HG03097 (cell line): Measurements from ENCODE around the gene AFF1.
A peak's percentile ranks its signal among the peaks of the same experiment; 100 is the strongest.

Source experiments
- ATAC-seq: cut with Tn5 transposase; IDR thresholded peaks from one replicate; pipeline ENCODE4 v1.9.1; 2021; ENCODE audit not compliant: unreplicated experiment, low FRiP score

Gene AFF1

DNA sequence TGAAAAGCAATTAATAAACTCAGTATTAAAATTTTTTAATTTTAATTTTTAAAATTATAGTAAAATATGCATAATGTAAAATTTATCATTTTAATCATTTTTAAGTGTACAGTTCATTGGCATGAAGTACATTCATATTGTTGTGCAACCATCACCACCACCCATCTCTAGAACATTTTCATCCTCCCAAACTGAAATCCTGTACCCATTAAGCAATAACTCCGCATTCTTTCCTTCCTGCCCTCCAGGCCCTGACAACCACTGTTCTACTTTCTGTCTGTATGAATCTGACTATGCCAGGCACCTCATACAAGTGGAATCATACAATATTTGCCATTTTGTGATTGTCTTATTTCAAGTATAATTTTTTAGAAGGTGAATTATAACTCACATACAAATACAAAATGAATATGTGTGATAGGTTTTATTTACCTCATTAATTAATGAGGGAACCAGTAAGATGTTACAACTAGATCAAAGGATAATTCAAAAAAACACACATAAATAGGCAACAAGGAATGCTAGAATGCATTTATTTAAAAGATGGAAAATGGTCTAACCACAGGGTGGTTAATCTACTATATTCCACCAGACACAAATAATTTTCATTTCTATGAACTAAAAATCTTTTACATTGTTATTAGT is 13.1 kb upstream of the AFF1 start:
- ATAC-seq: no peak

DNA sequence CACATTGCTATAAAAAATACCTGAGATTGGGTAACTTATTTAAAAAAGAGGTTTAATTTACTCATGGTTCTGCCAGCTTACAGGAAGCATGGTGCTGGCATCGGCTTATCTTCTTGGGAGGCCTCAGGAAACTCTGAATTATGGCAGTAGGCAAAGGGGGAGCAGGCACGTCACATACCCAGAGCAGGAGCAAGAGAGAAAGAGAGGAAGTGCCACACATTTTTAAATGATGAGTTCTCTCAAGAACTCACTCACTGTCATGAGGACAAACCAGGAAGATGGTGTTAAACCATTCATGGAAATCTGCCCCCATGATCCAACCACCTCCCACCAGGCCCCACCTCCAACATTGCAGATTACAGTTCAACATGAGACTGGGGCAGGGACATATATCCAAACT is 10.0 kb upstream of the AFF1 start:
- ATAC-seq: no peak

DNA sequence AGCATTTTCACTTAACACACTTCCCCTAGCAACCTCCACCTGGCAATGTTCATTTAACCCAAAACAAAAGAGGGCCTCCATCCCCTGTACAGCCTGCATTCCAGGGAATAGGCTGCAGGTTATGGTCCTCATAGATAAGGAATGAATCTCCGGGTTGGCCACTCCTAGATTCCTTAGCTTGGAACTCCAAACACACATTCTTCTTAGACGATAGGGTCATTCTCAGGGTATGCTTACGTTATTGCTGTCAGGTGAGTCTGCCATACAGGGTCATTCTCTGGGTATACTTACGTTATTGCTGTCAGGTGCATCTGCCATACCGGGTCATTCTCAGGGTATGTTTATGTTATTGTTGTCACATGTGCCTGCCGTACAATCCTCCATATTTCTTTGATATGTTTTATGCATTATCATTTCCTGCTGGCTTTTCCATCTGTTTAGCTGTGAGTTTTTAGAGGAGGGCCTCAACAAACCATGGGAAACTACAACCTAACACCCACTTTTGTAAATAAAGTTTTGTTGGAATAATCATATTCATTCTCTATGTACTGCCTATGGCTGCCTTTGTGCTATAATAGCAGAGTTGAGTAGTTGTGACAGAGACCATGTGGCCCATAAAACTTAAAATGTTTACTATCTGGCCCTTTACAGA is 8.2 kb upstream of the AFF1 start:
- no peak for ATAC-seq

DNA sequence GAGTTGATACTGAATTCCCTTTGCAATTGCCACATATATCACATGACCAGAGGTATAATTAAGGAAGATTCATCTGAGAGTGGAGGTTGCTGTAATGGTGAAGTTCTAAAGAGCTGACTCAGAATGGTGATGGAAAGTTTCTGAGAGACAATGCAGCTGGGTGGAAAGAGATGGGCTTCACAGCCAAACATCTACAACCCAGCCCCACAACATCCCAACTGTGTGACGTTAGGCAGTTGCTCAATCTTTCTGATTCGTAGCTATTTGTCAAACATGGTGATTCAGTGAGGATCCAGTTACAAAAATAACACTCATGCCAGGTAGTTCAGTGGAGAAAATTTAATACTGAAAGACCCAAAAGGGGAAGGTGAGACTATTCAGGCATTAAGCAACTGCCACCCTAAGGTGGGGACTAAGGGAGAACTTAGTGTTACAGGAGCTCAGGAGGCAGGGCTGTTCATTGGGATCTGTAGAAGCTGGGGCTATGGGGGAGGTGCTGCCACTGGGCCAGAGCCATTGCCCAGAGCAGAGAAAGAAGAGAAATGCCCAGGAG is 6.9 kb upstream of the AFF1 start:
- no peak for ATAC-seq

DNA sequence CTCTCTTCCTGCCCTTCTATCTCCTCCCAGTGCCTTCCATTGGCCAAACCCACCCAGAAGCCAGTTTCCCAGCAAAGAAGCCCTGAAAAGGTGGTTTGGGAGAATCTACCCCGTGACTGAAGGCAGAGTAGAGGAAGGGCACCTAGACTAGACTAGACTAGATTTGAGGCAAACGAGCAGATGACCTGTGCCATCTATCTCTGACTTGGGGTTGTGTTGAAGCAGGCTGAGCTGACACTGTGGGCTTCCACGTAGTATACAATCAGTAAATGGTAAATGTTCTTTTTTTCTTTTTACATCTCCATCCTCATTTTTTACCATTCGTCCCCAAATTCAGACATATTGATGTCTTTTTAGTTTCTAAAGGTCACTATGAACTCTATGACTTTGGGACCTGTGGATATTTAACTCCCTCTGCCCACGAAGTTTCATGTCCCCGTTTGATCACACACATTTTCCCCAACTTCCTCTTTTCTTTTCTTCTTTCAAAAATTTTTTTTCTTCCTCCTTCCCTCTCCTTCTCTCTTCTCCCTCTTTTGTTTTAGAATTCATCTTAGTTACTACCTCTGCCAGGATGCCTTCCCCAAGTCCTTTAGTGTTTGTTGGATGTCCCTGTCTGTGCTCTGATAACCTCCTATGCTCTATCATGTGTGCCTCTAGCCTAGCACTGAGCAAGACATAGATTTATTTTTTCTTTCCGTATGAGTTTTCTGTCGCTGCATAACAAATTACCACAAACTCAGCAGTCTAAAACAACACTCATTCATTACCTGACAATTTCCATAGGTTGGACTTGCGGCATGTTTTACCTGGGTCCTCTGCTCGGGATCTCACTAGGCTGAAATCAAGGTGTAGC is 6.2 kb upstream of the AFF1 start:
- ATAC-seq: no peak

DNA sequence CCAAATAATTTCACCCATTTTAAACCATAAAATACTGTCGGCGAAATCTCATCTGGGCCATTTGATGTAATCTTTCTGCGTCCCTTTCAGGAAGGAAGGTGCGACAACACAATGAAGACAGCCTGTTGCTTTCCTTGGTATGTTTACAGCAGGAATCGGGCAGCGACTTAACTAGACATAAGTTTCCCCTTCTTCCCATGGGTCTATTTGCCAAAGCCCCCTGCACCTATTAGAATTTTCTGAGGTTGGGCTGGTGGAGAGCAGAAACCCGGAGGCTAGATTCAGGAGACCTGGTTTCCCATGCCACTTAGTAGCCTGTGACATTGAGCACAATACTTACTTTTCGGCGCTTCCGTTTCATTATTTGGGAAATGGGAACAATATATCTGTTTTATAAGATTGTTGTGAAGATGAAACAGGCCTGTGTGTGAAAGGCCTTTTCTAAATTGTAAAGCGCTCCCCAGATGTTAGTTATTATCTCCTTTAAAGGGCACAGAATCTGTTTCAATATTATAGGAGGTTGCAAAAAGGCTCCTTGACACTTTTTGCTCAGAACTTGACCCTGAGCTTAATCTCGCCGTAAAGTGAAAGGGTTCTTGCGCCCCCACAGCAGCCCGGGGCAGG is 552 bp upstream of the AFF1 start:
- no peak for ATAC-seq

DNA sequence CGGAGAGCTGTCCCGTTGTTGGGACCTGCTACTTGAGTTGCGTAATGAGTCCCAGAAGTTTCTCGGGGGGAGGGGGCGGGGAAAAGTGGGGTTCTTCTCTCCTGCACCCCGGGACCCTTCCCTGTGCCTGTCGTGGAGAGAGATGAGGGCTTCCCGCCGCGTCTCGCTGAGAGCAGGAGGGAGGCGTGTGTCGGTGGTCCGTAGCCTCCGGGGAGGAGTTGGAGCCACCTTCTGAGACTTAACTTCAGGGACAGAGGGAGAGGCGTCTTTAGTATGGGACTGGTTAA is 698 bp downstream of the AFF1 start:
- ATAC-seq: no peak

DNA sequence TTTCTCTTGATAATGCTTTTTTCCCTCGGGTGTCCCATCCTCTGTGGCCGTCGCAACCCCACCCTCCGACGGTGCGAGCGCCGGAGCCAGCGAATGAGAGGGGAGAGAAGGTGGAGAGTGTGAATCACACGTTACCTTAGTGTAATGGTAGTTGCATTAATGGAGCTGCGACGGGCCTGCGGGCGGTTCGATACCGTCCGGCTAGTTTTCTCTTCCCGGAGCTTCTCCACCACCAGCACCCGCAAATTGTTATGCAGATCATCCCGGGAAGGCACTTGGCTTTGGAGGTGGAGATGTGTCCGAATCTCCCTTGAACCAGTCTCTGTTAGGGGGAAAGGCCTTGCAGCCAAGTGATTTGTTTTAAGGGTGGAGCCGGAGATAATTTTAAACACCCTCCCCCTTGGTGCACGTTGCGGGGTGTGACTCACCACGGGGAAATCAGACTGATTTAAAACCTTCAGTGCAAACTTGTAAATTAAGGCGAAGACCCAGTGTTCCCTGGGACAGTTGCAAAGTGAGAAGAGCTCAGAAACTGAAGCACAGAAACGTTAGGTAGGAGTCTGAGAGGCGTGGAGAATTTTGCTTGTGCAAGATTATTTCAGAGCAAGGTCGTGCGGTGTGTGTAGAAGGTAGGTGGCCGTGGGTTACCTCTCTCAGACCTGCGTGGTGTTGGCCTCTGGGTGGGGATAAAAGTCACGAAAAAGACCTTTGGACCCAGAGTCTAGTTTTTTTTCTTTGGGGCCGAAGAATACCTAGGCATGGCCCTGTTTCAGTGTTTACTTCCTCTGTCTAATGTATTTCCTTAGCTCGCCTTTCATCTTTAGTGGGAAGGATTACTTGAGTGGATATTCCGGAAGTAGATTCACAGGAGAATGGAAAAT is 1.3 kb downstream of the AFF1 start:
- peak; percentile 22 for ATAC-seq

DNA sequence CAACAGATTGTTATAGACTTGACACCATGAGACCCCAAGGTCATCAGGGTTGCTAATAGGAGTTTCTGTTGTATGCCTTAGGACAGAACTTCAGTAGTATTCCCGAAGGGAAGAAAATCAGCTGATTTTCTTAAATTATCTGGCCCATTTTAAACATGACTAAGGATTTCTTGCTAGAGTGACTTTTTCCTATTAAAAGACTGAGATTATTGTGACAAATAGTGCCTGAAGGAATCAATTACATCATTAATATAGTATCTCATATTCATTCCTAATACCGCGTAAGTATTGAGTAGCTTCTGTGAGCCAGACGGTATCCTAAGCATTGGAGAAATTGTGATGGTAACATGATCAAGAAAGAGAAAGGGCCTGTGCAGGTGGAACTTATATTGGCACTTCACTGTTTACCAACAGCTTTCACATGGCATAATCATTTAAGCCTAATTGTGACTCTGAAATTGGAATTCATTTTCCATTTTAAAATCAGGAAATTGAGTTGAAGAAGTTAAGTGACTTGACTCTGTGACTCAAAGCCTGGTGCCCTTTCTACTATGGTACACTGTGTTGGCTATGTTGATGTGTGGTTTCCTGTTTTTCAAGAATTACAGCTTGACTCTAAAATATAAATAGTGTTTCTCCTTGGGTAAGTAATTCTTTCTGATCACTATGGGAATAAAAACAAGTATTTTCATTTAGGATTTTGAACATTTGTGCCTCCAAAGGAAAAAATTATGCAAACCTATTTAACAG is 4.1 kb downstream of the AFF1 start:
- ATAC-seq: no peak

DNA sequence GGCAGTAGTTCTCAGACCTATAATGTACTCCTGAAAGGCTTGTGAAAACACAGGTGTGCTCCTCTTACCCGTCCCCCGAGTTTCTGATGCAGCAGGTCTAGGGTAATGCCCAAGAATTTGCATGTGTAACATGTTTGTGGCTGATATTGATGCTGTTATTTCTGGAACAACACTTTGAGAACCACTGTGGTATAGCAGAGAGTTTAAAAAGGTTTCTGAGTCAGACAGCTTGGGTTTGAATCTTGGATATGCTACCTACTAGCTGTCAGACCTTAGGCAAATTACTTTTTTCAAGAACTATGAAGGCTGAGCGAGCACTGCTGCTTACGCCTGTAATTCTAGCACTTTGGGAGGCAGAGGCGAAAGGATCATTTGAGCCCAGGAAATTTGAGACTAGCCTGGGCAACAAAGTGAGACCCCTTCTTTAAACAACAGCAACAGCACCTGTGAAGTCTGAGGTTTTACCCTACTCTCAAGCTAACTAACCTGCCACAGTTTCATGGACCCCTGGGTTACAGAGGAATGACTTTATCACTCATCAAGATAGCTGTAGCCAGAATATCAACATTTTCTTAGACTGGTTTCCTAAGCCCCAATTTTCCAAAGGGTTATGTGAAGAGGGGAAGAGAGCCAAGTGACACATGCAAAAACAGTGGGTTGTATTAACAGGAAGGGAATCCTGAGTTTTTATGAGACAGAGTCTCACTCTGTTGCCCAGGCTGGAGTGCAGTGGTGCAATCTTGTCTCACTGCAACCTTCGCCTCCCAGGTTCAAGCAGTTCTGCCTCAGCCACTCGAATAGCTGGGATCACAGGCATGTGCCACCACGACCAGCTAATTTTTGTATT is 5.1 kb downstream of the AFF1 start:
- ATAC-seq: peak; percentile 61

DNA sequence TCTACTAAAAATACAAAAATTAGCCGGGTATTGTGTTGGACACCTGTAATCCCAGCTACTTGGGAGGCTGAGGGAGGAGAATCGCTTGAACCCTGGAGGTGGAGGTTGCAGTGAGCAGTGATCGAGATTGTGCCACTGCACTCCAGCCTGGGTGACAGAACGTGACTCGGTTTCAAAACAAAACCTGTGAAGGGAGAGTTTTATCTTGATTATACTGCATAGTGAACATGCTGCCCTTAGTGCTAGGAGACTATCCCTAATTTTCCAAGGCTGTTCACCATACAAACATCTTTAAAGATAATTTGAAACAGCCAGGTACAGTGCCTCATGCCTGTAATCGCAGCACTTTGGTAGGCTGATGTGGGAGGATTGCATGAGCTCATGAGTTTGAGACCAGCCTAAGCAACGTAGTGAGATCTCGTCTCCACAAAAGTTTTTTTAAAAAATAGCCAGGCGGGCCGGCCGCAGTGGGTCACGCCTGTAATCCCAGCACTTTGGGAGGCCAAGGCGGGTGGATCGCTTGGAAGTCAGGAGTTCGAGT is 6.2 kb downstream of the AFF1 start:
- ATAC-seq: no peak

DNA sequence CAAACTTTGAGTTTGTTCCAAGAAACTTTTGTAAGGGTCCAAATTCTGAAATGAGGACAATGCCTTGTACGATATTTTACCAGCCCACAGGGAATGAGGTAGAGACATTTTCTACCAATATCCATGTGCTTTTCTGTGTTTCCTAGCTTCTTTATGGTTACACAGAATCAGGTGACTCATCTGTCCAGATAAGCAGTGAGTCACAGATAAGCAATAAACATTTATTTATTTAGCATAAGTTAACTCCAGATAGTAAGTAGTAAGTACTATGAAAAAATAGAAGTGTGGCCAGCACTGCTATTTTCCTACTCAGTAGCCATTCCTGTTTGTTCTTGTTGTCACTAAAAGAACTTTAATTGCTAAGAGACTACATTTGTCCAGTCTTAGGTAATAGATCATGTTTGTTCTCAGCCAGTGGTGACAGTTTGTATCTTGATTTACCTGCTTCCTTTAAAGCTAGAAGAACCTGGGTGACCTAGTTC is 7.4 kb downstream of the AFF1 start:
- ATAC-seq: no peak

DNA sequence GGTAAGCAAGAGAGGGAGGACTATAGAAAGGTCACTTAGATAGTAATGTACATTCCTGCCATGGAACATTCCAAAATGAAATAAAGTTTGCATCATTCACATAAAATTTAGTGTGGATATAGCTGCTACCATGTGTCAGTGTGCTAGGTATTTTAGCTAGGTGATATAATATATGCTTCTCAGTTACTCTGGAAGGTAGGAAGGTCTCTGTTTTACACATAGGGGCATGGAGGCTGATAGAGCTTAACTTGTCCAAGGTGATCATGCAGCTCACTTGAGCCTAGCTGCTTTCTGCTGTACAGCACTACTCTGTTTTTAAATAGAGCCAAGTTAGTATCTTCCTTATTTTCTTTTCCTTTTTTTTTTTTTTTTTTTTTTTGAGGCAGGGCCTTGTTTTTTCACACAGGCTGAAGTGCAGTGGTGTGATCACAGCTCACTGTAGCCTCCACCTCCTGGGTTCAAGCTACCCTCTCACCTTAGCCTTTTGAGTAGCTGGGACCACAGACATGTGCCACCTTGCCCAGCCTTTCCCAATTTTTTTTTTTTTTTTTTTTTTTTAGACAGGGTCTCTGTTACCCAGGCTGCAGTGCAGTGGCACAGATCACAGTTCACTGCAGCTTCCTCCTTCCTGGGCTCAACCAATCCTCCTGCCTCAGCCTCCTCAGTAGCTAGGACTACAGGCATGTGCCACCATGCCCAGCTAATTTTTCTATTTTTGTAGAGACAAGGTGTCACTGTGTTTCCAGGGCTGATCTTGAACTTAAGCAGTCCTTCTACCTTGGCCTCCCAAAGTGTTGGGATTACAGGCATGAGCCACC is 10.4 kb downstream of the AFF1 start:
- ATAC-seq: no peak

DNA sequence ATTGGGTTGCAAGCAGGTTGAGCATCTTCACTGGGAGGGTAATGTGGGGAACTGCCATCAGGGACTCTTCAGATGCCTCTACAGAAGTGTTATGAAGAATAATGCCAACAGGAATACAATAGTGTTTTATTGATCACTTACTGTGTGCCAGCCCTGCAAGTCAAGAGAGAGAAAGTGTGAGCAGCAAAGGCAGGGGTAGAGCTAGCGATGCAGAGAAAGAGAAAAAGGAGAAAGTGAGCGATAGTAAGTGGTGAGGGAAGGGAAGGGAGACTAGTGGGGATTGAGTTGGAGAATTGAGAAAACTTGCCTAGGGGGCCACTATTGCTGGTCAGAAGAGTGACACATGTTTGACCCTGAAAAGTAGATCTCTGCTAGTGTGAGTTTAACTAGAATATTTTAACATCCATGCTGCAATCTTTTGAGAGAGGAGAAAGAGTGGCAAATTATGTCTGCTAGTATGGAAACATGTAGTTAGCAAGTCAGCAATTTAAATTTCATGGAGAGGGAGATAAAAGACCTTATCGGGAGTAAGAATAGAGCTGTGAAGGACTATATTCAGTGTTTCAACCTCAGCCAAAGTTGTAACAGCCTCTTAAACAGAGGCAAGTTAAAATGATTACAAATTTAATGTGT is 12.2 kb downstream of the AFF1 start:
- ATAC-seq: no peak

DNA sequence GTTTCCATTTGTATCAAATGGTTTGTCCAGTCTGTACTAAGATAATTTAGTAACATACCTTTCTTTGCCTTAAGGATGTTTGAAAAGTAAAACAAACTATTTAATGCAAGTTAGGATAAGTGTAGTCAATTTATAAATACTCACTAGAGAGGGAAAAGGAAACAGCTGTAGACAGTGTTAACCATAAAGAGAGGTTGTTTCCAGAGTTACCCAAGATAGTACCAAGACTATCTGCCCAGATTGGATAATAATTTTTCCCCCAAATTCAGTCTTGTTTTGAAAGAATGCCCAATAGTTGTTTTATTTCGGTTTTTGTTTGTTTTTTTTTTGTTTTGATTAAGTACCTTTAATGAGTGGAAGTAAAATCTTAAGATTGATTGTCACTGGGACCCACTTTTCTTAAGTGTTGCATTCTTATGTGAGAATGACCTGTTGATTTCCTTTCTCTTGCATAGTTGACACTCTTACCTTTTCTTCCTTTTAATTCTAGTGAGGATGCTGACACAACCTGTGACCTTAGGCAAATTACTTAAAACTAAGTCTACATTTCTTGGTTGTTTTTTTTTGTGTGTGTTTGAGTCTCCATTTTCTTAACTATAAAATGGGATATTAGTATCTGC is 12.8 kb downstream of the AFF1 start:
- no peak for ATAC-seq

DNA sequence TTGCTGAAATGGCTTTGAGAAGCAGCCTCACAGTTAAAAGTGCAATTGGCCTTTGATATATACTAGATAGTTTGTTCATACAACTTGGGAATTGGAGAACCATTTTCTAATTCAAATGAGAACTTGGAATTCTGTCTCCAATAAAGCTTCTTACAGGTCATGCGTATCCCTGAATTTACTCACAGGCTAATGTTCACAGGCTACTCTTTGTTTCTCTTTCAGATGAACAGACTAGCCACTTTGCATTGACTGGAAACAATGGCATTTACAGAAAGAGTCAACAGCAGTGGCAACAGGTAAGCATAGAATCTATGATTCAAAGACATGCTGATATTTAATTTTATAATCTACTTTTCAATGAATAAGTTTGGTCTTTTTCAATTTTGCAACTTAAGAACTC is 13.5 kb downstream of the AFF1 start:
- ATAC-seq: no peak
